HG03159 (cell line): Measurements from ENCODE around the gene ATG4C.

Experiments used
- ATAC-seq: cut with Tn5 transposase; IDR thresholded peaks from one replicate; pipeline ENCODE4 v1.9.1; 2021; ENCODE audit warnings: mild to moderate bottlenecking, moderate library complexity; ENCODE audit not compliant: unreplicated experiment

The ATG4C gene

GRCh38 chr1:62903522-62903921, 119.6 kb downstream of the ATG4C start:
- ATAC-seq = no peak

- no peak for ATAC-seq
These were observed 120.3 kb downstream of the ATG4C start for GRCh38 chr1:62903982-62904855.

GRCh38 chr1:62904856-62905225, 120.9 kb downstream of the ATG4C start:
- ATAC-seq = no peak

GRCh38 chr1:62905309-62905708, 121.4 kb downstream of the ATG4C start:
- no peak for ATAC-seq

- no peak for ATAC-seq
These were observed 121.9 kb downstream of the ATG4C start for GRCh38 chr1:62905872-62906271.

- no peak for ATAC-seq
These were observed 122.5 kb downstream of the ATG4C start for GRCh38 chr1:62906428-62906886.

- ATAC-seq = no peak
These were observed 124.3 kb downstream of the ATG4C start for GRCh38 chr1:62908168-62908695.

- no peak for ATAC-seq
These were observed 128.2 kb downstream of the ATG4C start for GRCh38 chr1:62912028-62912638.
